NCI-H146 treated with DMSO at 0.1 percent for 48 hours (cell line): ENCODE data around the gene SMCO3.
"Not testable (repeated sequence)": the region's sequence is repeated elsewhere in the genome, so short reads cannot be mapped to it uniquely, and the experiment has no call there.

Experiments used
- DNase-seq: peaks from one replicate; lab custom pipeline; 2025; ENCODE audit not compliant: unreplicated experiment; lab: John Stamatoyannopoulos, UW

Gene SMCO3

DNA sequence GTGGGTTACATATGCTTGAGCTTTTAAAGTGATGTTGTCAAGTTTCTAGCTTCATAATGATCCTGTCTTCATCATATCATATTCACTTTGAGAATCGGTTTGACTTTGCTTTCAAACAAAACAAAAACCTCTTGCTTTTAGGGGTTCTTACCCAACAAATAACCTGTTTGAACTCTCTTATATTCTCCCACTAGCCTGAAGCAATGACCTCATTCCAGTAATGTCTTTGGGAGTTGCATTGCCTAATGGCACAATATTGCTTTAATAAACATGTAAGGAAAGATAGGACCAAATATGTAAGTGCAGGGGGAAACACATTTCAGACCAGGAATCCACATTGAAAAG, 38.4 kb downstream of the SMCO3 start:
- DNase-seq = no peak

DNA sequence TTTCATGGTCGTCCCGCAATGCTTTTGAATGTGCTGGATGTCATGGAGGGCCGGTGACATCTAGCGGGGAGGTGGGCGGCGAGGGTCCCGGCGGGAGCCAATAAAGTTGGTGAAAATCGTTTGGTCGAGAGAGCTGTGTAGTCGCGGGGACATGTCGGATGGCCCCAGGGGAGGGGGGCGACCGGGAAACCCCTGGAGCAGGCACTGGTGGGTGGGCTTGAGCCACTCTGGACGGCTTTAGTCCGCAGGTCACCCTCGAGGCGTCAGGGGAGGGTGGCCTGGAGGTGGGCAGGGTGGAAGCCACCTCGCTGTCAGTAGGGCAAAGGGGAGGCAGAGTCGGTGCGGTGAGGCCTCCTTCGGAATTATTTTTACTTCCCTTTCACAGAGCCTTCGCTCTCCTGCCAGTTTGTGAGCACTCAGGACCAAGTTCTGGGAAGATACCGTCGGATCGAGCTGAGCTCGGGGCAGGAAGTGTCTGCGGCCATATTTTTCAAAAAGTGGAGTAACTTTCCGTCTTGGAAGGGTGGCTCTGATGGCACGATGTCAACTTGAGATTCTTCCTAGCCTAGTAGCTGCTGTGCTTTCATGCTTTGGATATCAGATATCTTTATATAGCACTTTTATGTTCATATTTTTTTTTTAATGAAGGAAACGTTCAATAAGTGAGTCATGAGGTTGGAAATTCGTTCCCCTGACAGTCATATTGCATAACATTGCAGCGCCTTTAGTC, 38.9 kb downstream of the SMCO3 start:
- DNase-seq = no peak

DNA sequence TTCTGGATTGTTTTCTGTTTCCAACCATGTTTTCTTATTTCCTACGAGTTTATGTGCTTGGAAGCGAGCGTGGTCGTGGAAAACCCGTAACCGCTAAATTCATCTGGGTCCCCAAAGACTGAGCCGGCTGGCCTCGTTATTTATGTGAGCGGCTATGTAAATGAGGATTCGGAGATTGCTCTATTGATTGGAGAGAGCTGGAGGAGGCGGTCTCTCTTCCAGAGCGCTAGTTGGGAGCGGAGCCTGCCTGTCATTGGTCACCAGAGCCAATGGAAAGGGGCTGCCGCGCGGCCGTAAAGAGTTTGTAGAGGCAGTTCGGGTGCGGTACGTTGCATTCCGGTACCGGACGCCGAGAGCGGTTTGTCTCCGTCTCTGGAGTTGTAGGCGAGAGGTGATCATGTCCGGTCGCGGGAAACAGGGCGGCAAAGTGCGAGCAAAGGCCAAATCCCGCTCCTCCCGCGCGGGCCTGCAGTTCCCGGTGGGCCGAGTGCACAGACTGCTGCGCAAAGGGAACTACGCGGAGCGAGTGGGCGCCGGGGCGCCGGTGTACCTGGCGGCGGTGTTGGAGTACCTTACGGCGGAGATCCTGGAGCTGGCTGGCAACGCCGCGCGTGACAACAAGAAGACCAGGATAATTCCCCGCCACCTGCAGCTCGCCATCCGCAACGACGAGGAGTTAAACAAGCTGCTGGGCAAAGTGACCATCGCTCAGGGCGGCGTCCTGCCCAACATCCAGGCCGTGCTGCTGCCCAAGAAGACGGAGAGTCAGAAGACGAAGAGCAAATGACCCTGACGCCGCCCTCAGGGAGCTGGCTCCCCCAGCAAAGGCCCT, 39.7 kb downstream of the SMCO3 start:
- DNase-seq = no peak

DNA sequence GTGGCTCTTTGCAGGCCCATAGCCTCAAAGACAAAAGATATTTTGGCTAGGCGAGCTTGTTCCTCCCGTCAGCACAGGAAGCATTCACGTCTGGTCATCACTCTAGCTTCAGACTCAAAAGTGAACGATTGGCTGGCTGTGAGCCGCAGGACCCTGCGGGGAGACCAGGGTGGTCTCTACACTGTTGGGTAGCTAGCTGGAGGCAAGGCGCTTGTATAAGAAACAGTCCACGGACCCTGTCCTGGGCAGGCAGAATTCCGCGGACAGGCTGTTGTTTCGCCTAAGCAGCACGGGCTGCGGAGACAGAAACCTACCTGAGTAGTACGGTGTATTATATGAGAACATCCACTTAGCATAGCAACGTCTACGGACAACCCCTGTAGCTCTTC, 40.3 kb downstream of the SMCO3 start:
- no peak for DNase-seq

DNA sequence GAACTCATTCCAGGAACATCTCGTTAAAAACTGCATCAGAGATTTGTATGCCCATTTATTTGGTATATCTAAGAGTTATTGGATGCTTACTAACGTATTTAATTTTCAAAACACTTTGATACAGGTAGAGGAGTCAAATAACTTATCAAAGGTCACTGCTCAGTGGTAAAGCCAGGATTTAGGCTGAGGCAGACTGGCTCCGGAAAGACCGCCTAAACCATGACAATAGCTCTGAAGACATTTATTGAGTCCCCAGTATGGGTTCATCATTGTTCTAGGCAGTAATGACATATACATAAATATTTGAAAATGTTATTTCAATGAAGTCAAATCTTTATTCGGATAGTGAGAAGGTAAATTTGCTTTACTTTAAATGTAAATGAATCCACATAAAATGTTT, 41.0 kb downstream of the SMCO3 start:
- no peak for DNase-seq

DNA sequence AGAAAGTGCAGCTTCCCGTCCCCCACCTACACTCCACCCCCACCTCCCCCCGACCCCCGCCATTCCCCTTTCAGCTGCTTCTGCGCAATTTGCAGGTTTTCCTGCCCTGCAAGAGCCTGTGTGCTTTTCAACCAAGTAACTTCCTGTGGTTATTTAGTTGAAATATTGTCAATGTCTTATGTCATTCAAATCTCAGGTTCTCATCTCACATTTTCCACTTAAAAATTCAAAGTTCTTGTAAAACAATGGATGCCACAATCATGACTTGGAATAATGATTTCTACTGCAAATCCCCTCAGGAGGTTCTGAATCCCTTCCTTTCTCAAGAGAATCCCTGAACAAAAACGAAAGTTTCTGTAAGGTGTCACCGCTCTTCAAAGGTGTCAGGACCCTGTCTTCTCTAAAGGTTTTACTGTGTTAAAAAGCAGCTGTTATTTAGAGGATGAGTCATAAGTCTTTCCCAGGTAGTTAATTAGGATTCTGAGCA, 42.3 kb downstream of the SMCO3 start:
- peak; percentile 57 for DNase-seq

DNA sequence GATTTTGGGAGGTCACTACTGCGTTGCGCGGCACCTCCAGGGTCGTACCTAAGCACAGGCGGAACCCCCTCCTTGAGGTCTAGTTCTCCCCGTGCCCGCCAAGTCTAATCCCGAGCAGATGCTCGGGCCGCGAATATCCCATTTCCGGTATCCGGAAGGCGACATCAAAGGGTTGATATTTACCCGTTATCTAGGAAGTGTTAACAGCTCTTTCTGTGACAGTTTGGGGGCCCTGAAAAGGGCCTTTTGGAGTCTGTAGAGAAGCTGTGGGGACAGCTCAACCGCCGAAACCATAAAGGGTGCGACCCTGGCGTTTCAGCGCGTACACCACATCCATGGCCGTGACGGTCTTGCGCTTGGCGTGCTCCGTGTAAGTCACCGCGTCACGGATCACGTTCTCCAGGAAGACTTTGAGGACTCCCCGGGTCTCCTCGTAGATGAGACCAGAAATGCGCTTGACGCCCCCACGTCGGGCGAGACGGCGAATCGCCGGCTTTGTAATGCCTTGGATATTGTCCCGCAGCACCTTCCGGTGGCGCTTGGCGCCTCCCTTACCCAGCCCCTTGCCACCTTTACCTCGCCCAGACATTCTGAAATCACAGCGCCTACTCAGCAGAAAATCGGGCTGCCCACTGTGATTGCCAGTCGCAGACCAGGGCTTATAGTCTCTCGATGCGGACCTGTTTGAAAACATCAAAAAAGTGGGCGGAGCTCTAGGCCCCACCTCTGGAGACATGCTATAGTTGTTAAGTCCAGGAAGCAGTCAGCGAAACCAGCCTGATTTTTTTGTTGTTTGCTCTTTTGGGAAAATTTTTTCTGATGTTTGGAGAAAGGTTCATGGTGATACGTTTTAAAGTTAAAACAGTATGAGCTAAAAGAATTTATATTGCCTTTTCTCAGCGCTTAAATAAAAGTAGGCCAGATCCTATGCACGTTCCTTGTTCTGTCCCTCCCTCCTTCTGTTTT, 43.2 kb downstream of the SMCO3 start:
- peak; percentile 92 for DNase-seq

DNA sequence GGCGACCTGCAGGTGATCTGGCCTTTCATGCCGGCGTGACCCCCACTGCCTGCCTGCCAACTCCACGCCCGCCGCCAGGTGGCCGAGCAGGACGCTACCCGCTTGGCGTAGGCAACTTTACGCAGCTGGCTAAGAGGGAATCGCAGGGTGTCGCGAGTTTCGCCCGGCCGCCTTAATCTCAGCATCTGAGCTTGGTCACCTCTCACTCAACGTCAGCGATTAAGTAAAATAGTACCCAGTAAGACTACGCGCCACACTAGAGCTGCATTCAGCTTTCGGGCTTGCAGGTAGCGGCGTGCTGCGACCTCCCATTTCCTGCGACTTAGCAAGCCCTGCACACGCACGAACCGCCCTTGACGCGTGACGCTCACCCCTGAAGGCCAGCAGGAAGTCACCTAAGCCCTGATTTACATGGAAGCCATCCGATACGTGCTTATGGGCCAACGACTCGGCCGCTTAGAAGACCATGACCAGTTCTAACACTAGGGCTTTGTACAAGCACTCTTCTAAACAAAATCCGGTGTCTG, 44.0 kb downstream of the SMCO3 start:
- peak; percentile 87 for DNase-seq

DNA sequence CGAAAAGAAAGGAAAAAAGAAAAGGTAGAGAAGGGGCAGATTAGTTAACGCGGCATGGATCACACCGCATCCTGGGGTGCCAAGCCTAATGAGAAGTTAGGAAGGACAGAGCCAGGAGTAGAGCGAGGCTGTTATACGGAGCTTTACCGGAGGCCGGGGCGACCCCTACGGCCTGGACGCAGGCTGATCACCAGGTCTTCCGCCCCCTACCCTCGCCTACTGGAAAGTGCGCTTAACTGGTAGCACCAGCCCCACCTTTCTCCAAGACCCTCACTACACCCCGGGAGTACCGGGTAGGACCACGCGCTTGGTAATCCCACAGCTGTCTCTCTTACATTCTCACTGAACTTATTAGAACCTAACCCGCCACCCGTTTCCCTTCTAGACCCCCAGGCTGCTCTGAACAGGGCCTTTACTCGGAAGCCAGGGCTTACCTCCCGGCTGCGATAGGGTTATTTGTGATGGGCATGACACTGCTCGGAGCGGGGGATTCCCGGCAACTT, 44.5 kb downstream of the SMCO3 start:
- DNase-seq = no peak

DNA sequence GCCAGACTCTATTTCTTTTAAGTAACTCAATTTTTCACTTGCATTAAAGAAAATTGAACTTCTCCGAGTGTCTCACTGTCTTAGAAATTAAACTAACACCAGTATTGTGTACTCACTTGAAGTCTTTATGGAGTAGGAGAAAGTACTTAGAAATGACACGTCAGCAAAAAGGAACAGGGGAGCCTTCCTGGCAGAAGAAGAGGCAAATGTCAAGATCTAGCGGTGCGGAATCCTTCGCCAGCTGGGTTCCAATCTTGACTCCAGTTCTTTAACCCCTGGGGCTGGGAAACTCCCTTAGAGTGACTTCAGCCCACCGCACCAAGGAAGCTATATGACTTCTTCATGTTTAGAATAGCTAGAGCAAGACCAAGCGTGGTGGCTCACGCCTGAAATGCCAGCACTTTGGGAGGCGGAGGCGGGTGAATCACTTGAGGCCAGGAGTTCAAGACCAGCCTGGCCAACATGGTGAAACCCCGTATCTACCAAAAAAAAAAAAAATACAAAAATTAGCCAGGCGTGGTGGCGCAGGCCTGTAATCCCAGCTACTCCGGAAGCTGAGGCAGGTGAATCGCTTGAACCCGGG, 45.1 kb downstream of the SMCO3 start:
- DNase-seq = no peak

DNA sequence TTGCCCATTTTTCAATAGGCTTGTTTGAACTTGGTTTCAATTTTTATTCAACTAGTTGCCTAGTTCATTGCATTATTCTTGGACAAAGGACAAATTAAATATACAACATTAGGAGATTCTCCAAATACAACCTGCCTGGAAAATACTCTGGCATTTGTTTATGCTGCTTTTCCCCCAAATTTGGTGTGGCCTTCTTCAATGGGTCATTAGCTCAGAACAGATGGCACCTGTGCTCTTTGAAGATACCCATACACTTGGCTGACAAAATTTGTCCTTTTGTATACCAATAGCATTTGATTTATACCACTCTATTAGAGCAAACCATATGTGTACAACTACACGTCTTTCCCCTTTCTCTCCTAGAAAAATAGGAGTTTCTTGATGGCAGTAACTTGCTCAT, 46.4 kb downstream of the SMCO3 start:
- DNase-seq = no peak

DNA sequence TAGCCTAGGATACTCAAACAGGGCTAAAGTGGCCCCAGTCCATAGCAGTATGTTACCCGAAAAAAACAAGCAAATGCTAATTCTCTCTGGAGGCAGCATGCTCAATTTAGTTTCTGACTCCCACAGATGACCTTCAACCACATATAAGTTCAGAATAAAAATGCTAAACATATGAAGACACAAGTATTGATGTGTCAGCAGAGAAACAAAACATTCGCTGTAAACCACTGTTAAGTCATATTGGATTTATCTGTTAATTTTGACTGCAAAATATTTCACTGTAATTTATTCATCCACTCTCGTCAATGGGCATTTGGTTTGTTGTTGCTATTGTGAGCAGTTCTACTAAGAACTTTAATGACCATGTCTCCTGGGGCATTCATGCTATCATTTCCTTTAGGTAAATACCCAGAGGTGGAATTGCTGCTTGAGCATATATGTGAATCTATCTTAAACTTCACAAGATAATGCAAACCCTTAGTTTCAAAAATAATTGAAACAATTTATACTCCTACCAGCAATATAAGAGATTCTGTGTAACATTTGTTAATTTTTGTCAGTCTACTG, 47.2 kb downstream of the SMCO3 start:
- no peak for DNase-seq

DNA sequence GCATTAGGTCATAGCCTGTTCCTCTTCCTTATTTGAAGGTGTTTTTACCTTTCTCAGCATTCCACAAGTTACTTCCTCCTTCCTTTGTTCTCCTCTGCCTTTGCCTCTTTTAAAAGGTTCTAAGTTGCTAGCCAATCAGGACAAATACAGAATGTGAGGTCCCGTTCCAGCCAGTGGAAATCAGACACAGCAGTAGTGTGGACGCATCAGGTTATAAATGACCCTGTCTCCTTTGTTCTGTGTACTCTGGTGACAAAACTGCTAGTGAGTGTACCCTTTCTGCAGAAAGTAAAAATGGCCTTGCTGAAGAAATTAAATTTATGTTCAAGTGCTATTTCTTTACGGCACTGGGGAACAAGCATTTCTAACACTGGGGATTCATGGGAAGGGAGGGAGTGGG, 48.0 kb downstream of the SMCO3 start:
- not testable (repeated sequence) for DNase-seq

DNA sequence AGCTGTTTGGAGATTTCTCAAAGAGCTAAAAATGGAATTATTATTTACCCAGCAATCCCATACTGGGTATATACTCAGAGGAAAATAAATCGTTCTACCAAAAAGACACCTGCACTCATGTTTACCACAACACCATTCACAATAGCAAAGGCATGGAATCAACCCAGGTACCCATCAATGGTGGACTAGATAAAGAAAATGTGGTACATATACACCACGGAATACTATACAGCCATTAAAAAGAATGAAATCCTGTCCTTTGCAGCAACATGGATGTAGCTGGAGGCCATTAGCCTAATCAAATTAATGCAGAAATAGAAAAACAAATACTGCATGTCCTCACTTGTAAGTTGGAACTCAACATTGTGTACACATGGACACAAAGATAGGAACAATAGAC, 48.6 kb downstream of the SMCO3 start:
- DNase-seq = no peak

DNA sequence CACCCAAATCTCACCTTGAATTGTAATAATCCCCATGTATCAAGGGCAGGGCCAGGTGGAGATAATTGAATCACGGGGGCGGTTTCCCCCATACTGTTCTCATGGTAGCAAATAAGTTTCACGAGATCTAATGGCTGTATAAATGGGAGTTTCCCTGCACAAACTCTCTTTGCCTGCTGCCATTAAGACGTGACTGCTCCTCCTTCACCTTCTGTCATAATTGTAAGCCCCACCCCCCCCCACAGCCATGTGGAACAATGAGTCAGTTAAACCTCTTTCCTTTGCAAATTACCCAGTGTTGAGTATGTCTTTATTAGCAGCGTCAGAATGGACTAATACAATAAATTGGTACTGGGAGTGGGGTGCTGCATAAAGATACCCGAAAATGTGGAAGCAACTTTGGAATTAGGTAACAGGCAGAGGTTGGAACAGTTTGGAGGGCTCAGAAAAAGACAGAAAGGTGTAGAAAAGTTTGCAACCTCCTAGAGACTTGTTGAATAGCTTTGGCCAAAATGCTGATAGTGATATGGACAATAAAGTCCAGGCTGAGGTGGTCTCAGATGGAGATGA, 54.2 kb downstream of the SMCO3 start:
- DNase-seq = not testable (repeated sequence)

DNA sequence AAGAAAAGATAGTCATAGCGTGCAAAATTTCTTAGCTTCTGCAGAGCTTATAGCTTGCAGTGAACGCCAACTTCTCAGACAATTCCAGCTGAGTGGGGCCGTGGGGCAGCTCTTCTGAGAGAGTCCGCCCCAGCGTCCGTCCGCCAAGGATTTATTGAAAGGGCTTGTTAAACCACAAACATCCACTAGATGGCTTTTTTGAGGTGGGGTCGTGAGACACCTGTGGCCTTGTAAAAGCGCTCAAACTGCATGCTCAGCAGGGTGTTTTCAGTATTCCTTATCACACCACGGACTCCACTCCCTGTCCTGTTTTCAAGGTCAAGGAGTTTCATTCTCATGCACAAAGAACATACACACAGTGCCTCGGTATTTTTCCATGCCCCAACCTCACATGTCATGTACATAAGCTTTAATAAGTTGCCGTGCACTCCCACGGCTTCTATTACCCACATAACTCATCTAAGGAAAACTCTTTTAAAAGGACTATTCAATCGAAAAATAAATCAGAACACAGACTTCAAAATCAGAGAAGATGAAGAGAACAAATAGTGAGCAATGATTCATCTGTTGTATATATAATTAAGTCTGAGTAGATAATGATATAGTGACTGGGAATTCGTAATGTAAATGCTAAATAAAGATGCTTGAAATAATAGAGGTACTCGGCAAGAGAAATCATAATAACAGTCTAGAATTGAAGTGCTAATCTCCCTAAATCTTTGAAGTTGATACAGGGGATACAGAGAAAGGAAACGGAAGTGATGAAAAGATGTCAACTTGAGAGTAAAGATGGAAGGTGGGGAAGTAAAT, 57.4 kb downstream of the SMCO3 start:
- no peak for DNase-seq
